GM21717 (cell line): ENCODE measurements around the gene NANOG.
"Not testable (repeated sequence)": the region's sequence is repeated elsewhere in the genome, so short reads cannot be mapped to it uniquely, and the experiment has no call there.

Source experiments
- ATAC-seq: cut with Tn5 transposase; IDR thresholded peaks from one replicate; pipeline ENCODE4 v1.9.1; 2021; ENCODE audit warnings: mild to moderate bottlenecking, moderate library complexity; ENCODE audit not compliant: unreplicated experiment

NANOG gene

DNA sequence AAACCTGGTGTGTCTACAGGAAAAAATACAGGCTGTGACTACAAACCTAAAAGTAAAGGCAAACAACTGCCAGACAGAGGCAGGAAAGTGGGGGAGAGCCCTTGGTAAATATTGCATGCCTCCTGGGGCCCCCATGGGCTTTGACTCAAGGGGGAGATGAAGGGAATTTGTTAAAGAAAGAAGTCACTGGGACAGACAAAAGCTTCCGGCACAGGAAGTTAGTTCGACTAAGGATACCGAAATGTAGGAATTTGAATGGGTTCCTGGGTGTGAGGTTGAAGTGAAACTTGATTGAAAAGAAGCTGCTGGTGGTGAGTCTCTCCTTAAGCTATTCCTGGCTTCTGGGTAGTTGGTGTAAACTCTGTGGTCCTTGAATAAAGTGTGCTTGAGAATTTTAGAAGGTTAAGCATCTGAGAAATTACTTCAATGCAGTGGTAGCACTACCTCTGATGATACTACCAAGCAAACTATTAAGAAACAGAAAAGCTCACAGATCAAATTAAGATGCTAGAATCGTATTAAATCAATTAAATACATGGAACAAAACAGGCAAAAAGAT lies 9.6 kb downstream of the NANOG start:
- ATAC-seq = not testable (repeated sequence)

GRCh38 chr12:7801460-7801859 lies 12.3 kb downstream of the NANOG start:
- no peak for ATAC-seq

DNA sequence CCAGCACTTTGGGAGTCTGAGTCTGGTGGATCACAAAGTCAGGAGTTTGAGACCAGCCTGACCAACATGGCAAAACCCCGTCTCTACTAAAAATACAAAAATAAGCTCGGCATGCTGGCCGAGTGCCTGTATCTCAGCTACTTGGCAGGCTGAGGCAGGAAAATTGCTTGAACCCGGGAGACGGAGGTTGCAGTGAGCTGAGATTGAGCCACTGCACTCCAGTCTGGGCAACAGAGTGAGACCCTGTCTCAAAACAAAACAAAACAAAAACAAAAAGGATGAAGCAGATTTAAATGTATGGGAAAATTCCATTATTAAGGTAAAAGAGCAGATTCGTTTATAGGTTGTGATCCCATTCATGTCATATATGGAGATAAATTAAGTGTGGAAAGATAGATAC lies 17.1 kb downstream of the NANOG start:
- ATAC-seq = not testable (repeated sequence)

GRCh38 chr12:7806863-7807487 lies 17.8 kb downstream of the NANOG start:
- no peak for ATAC-seq

DNA sequence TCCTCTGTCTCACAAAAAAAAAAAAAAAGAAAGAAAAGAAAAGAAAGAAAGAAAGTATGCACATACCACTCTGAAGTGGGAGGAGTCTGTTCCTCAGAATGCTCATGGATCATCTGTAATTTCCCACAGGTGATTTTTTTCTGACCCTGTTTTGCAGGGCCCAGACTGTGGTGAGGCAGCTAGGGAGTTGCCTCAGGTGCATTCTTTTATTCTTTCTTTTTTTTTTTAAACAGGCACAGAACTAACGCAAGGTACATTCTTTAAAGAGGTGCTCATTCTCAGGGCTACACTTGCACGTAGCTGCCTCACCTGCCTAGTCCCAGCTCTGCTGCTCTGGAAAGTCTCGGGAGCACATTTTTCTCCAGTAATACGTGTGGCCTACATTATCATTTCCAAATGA lies 36.6 kb downstream of the NANOG start:
- not testable (repeated sequence) for ATAC-seq

DNA sequence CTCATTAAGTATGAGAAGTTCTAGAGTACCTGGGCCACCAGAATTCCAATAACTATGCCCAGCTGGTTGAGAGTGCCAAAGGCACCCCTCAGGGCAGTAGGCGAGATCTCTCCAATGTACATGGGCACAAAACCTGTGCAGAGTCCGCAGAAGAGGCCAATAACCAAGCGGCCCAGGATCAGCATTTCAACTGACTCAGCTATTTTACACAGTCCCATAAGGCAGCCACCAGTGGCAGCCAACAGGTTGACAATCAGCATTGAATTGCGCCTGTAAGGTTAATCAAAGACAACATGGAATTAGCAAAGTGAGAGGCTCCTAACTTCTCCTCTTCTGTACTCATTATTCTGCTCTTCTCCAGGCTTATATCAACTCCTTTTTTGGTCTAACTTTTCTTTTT lies 40.5 kb downstream of the NANOG start:
- not testable (repeated sequence) for ATAC-seq

DNA sequence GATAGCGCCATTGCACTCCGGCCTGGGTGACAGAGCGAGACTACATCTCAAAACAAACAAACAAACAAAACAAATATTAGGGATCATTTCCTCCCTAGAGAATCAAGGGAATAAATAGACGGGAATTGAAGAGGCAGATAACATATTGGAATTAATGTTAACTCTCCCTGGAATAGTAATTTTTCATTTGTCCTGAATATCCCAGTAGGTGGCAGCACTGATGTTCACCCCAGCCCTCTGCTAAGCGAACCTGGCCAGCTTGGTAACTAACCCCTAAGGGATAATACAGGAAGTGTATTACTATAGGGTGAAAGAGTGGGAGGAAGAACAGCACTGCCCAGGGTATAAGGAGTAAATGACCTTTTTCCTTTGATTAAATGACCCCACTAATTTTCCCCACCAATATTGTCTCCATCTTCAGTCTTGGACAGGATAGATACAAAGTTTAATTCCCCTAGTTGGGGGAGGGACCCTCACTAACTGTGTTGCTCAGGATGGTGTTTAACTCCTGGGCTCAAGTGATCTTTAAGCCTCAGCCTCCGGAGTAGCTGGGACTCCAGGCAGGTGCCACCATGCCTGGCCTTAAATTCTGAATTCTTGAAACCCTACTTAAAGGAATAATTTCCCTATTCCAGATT lies 43.0 kb downstream of the NANOG start:
- peak; percentile 49 for ATAC-seq

- ATAC-seq = not testable (repeated sequence)
These were observed 44.0 kb downstream of the NANOG start for GRCh38 chr12:7833201-7833600.

DNA sequence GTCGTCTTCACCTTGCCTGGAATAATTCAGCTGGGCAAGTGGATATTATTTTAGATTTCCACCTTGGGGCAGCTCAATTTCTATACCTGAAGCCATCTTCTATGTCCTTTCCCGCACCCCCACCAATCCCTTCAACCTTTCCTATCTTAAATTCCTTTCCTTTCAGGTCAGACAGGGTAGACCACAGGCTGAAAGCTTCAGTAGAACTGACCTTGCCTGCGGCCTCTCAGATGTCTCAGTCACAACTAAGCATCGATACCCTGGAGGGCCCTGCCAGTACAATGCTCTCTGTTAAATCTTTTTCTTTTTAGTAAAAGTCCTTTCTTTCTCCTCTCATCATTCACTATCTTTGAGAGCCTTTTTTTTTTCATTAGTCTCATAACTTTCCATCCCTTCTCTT lies 44.6 kb downstream of the NANOG start:
- no peak for ATAC-seq

- ATAC-seq = no peak
These were observed 45.5 kb downstream of the NANOG start for GRCh38 chr12:7834701-7835100.

GRCh38 chr12:7835116-7835515 lies 45.9 kb downstream of the NANOG start:
- no peak for ATAC-seq

GRCh38 chr12:7835766-7836165 lies 46.6 kb downstream of the NANOG start:
- no peak for ATAC-seq

- no peak for ATAC-seq
These were observed 48.2 kb downstream of the NANOG start for GRCh38 chr12:7837366-7837765.

DNA sequence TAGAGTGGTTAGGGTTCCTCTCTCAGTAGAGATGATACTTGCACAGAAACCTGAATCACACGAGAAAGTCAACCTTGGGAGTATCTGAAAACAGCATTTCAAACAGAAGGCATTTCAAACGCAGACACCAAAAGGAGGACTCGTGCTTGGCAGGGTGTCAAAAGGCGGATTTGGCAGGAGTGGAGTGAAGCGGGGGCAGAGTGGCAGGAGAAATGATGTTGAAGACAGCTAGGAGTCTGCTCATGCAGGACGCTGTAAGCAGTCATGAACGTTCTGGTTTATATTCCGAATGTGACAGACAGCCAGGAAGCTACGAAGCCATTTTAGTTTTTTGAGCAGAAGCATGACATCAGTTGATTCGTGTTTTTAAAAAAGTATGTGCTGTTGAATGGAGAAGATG lies 50.0 kb downstream of the NANOG start:
- ATAC-seq = not testable (repeated sequence)

- ATAC-seq = not testable (repeated sequence)
These were observed 50.6 kb downstream of the NANOG start for GRCh38 chr12:7839848-7840247.

DNA sequence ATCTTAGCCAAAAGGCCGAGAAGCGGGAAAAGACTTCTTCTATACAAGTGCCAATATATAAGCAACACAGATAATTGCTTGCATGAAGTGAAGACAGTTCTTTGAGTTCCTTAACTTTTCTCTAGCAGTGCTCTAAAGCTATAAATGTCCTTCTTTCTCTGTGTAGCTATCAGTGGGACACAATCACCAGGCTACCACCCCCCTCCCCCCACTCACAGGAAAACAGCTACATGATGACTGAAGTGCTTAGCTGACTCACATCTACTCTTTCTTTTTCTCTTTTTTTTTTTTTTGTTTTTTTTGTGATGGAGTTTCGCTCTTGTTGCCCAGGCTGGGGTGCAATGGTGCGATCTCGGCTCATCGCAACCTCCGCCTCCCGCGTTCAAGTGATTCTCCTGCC lies 53.2 kb downstream of the NANOG start:
- ATAC-seq = not testable (repeated sequence)

GRCh38 chr12:7843149-7843548 lies 53.9 kb downstream of the NANOG start:
- ATAC-seq = not testable (repeated sequence)

DNA sequence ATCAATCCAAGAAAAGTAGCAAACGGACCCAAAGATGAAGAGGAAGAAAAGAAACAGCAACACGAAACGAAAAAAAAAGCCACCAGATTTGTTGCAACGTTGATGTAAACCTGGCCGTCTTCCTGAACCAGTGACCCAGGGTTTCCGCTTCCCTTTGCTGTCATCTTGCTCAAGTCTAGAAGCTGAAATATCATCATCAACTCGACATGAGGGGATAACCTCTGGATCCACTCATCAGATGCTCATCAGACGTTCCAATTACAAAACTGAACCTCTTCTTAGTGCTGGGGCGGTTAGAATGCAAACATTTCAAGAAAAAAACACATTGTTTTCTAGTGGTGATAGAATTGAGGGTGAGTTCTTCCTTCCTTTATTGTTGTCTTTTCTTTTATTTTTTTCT lies 54.4 kb downstream of the NANOG start:
- not testable (repeated sequence) for ATAC-seq

- ATAC-seq = no peak
These were observed 54.9 kb downstream of the NANOG start for GRCh38 chr12:7844116-7844515.

GRCh38 chr12:7847226-7848097 lies 58.3 kb downstream of the NANOG start:
- ATAC-seq = not testable (repeated sequence)

- ATAC-seq = not testable (repeated sequence)
These were observed 58.9 kb downstream of the NANOG start for GRCh38 chr12:7848098-7848422.
